Ovary (tissue), 3 donors: ENCODE data around the gene ANKRD7.

ENCODE experiments used
- EP300 ChIP-seq: sonication (generic); formaldehyde crosslinking; IDR thresholded peaks from one replicate; pipeline ENCODE4 v1.6.1; 2017; ENCODE audit warnings: antibody characterized with exemption
- TF ChIP-seq, protein P1 (sequence below), 3 donors: fragments of 450-650 bp in 2 of 3; fragments of 200-600 bp in 1 of 3; IDR thresholded peaks; one replicate each; pipeline versions ENCODE4 v1.5.1 to v1.8.0; 2016 to 2022; ENCODE audit warnings: antibody characterized with exemption in 3 of 3, mild to moderate bottlenecking in 1 of 3
- donor health status: DM: no; HTN: no; CAD: no.

DNA sequence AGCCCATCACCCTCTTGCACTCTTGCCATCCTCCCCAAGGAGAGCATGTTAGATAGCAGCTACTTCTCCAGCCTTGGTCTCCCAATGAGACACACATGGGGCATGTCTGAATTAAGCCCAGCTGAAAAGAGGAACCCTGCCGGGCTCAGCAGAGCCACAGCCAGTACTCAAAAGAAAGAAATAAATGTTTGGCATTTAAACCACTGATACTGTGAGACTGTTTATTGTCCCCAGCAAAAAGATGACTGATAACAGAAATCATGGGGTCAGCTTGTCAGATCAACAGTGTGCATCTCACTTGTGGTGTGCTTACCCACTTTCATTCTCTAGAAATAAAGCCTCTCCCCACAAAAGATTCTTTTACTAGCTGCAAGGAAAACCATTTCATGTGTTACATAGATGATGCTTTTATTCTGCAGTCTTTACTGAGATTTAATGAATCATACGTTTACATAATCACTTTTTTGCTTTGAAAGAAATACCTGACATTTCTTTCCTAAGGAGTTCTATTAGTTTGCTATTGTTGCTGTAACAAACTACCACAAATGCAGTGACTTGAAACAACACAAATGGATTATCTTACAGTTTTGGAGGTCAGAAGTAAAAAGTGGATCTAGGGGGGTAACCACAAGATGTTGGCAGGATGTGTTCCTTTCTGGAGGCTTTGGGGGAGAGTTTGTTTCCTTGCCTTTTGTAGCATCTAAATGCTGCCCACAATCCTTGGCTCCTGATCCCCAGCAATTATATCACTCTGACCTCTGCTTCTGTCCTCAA, 20.9 kb downstream of the ANKRD7 start:
- TF ChIP-seq, protein P1, sequence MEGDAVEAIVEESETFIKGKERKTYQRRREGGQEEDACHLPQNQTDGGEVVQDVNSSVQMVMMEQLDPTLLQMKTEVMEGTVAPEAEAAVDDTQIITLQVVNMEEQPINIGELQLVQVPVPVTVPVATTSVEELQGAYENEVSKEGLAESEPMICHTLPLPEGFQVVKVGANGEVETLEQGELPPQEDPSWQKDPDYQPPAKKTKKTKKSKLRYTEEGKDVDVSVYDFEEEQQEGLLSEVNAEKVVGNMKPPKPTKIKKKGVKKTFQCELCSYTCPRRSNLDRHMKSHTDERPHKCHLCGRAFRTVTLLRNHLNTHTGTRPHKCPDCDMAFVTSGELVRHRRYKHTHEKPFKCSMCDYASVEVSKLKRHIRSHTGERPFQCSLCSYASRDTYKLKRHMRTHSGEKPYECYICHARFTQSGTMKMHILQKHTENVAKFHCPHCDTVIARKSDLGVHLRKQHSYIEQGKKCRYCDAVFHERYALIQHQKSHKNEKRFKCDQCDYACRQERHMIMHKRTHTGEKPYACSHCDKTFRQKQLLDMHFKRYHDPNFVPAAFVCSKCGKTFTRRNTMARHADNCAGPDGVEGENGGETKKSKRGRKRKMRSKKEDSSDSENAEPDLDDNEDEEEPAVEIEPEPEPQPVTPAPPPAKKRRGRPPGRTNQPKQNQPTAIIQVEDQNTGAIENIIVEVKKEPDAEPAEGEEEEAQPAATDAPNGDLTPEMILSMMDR (IDR thresholded peaks at IDR 0.05): no peak
- no peak for TF ChIP-seq EP300
